OCI-LY3 (cell line): ENCODE data around the gene TMEM42.
"Not testable (repeated sequence)": the region's sequence is repeated elsewhere in the genome, so short reads cannot be mapped to it uniquely, and the experiment has no call there.

Source experiments
- CTCF ChIP-seq: fragments of 200-600, 300-600 bp; sonication (generic); IDR thresholded peaks from 2 replicates; pipeline ENCODE4 v1.5.1; 2014; ENCODE audit warnings: antibody characterized with exemption, low read length, low read depth
- EZH2phosphoT487 ChIP-seq: fragments of 200-600 bp; shearing (Covaris generic); IDR thresholded peaks from 2 replicates; pipeline ENCODE4 v1.6.1; 2018; ENCODE audit warnings: antibody characterized with exemption, mixed run types, low read depth

DNA sequence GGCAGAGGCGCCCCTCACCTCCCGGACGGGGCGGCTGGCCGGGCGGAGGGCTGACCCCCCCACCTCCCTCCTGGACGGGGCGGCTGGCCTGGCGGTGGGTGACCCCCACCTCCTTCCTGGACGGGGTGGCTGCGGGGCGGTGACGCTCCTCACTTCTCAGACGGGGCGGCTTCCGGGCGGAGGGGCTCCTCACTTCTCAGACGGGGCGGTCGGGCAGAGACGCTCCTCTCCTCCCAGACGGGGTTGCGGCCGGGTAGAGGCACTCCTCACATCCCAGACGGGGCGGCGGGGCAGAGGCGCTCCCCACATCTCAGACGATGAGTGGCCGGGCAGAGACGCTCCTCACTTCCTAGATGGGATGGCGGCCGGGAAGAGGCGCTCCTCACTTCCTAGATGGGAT is 40.5 kb upstream of the TMEM42 start:
- not testable (repeated sequence) for TF ChIP-seq CTCF, EZH2phosphoT487
